Measurements from ENCODE around the gene CSAD.

GRCh38 chr12:53120685-53121525, 59.8 kb downstream of the CSAD start:
- TF ChIP-seq CTCF (IDR thresholded peaks at IDR 0.05) = no peak
- TF ChIP-seq EZH2 (IDR thresholded peaks at IDR 0.05; ENCODE audit: borderline replicate concordance, insufficient read depth, low read depth, low read length, poor library complexity, severe bottlenecking) = no peak
